Activated CD4-positive, alpha-beta T cell treated with anti-CD3 and anti-CD28 coated beads, Interleukin-2, amount 50 U/mL, for 24 hours (primary cell): ENCODE data around the gene PPP2R5C.

Source experiments
- DNase-seq, 2 donors: peaks; one replicate each; pipeline ENCODE4 v3.0.0-alpha.2; 2020; ENCODE audit warnings: low read depth in 1 of 2, low spot score in 1 of 2

Gene PPP2R5C

GRCh38 chr14:101915871-101916815 lies 154.6 kb downstream of the PPP2R5C start:
- no peak for DNase-seq

- no peak for DNase-seq
Measured at GRCh38 chr14:101916816-101917412, 155.4 kb downstream of the PPP2R5C start.

- no peak for DNase-seq
Measured at GRCh38 chr14:101917413-101918017, 156.0 kb downstream of the PPP2R5C start.

GRCh38 chr14:101918065-101918989 lies 156.8 kb downstream of the PPP2R5C start:
- no peak for DNase-seq

GRCh38 chr14:101920271-101920670 lies 158.8 kb downstream of the PPP2R5C start:
- no peak for DNase-seq

- DNase-seq = no peak
Measured at GRCh38 chr14:101922866-101923265, 161.4 kb downstream of the PPP2R5C start.

- DNase-seq = no peak
Measured at GRCh38 chr14:101925152-101925551, 163.6 kb downstream of the PPP2R5C start.

- DNase-seq = no peak
Measured at GRCh38 chr14:101926085-101926484, 164.6 kb downstream of the PPP2R5C start.

GRCh38 chr14:101926620-101927019 lies 165.1 kb downstream of the PPP2R5C start:
- DNase-seq = no peak

GRCh38 chr14:101927859-101928258 lies 166.3 kb downstream of the PPP2R5C start:
- DNase-seq = no peak

GRCh38 chr14:101928415-101928841 lies 166.9 kb downstream of the PPP2R5C start:
- no peak for DNase-seq

- no peak for DNase-seq
Measured at GRCh38 chr14:101929096-101929495, 167.6 kb downstream of the PPP2R5C start.

- DNase-seq = no peak
Measured at GRCh38 chr14:101929946-101930345, 168.4 kb downstream of the PPP2R5C start.

GRCh38 chr14:101932673-101933072 lies 171.2 kb downstream of the PPP2R5C start:
- no peak for DNase-seq

GRCh38 chr14:101933209-101933608 lies 171.7 kb downstream of the PPP2R5C start:
- DNase-seq = no peak

- no peak for DNase-seq
Measured at GRCh38 chr14:101934601-101935150, 173.2 kb downstream of the PPP2R5C start.

GRCh38 chr14:101937926-101938767 lies 176.6 kb downstream of the PPP2R5C start:
- DNase-seq = no peak

- no peak for DNase-seq
Measured at GRCh38 chr14:101939646-101940170, 178.2 kb downstream of the PPP2R5C start.

- DNase-seq = no peak
Measured at GRCh38 chr14:101944451-101944850, 182.9 kb downstream of the PPP2R5C start.
